Central memory CD8-positive, alpha-beta T cell (primary cell): ENCODE data around the gene FLNC.
A peak's percentile ranks its signal among the peaks of the same experiment; 100 is the strongest.

Experiments used
- ATAC-seq: fragments of 150-1000 bp; cut with Tn5 transposase; replicated peaks from 2 replicates; pipeline ENCODE4 v1.10.0; 2022; ENCODE audit warnings: mild to moderate bottlenecking, moderate FRiP score, moderate number of reproducible peaks; ENCODE audit not compliant: poor library complexity, severe bottlenecking; ENCODE audit errors: extremely low read depth
- DNase-seq, 2 donors: peaks; one replicate each; pipeline ENCODE4 v3.0.0; 2021; ENCODE audit warnings: low spot score in 2 of 2
- H3K27ac Mint-ChIP-seq: one replicate; pipeline ENCODE4 v1.8.0; 2022; ENCODE audit warnings: low read depth, mild to moderate bottlenecking, moderate library complexity, mixed read lengths
- H3K27me3 Mint-ChIP-seq: one replicate; pipeline ENCODE4 v1.8.0; 2022; ENCODE audit warnings: mixed read lengths
- H3K36me3 Mint-ChIP-seq: one replicate; pipeline ENCODE4 v1.8.0; 2022; ENCODE audit warnings: mild to moderate bottlenecking, moderate library complexity, mixed read lengths; ENCODE audit not compliant: insufficient read depth
- H3K4me1 Mint-ChIP-seq: one replicate; pipeline ENCODE4 v1.8.0; 2022; ENCODE audit warnings: mixed read lengths
- H3K4me3 Mint-ChIP-seq: one replicate; pipeline ENCODE4 v1.8.0; 2022; ENCODE audit warnings: mild to moderate bottlenecking, moderate library complexity, mixed read lengths
- H3K9me3 Mint-ChIP-seq: one replicate; pipeline ENCODE4 v1.8.0; 2022; ENCODE audit warnings: mixed read lengths

The FLNC gene

DNA sequence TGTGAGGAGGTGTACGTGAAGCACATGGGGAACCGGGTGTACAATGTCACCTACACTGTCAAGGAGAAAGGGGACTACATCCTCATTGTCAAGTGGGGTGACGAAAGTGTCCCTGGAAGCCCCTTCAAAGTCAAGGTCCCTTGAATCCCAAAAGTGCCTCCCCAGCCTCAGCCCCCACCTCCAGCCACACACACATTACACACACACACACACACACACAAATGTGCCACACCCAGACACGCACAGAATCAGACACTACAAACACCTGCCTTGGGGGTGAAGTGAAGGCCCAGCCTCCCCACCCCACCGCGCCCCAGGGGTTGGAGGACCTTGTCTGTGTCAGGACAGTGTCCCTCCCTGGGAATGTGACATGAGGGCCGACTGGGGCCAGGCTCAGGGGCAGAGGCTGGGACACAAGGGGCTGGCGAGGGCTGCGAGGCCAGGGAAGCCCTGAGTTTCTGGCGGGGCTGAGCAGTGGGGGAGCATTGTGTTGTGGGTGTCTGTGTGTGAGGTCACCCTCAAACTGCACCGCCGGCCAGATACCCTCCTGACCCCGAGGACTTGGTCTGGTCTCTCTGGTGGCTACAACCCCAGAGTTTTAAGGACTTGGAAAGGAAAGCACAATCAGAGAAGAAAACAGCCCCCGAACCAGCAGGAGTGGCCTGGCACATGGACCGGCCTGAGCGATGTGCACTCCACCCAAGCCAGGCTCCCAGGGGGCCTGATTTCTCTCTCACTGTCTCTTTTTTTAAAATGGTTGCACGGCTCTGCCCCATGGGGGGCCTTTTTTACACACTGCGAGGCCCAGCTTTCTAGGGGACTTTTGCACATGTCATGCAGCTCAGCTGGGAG is 28.4 kb downstream of the FLNC start:
- Mint-ChIP-seq H3K27me3 (no peaks in the 10 kb centered on the region), H3K4me1 (peaks cover 14% of the 10 kb centered on the region), H3K36me3 (peaks cover 9% of the 10 kb centered on the region), H3K27ac (no peak overlapping the region), H3K9me3 (no peaks in the 10 kb centered on the region), H3K4me3 (no peak overlapping the region)
- no peak for ATAC-seq
- DNase-seq = no peak

DNA sequence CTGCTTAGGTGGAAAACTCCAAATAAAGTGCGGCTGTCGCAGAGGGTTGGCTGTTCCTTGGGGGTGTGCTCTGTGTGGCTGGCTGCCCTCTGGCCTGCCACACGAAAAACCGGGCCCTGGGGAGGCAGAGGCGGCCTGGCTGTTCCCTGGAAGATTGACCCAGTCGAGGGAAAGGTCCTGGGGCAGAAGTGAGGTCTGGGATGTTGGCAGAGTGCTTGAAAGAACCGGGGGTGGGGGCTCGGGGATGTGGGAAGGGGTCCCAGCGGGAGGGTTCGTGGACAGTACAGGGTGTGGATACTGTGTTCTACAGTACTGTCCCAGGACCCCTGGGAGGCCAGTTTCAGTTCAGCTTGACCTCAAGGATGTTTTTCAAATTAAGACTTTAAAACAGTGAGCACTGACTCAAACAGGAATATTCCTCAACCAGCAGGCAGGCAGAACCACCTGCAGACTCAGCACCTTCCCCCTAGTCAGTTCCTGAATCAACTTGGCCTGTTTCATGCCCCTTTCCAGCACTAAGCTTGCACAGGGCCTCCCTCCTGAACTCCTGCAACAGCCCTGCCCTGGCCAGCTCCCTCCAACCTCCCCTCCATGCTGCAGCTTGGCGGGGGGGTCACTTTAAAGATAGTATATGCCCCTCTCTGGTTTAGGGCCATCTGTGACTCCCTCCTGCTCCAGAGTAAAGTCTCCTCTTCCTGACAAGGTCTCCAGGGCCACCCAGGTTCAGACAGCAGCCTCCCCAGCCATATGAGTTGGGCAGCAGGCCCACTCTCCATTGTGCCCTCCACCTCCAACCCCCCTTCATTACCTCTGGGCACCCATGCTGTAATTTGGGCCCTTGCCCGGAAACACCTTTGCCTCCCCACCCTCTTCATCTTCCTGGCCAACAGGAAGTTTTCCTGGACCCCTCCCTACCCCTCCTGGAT is 29.3 kb downstream of the FLNC start:
- Mint-ChIP-seq H3K36me3 (peaks cover 11% of the 10 kb centered on the region), H3K4me3 (no peak overlapping the region), H3K4me1 (peaks cover 18% of the 10 kb centered on the region), H3K27me3 (no peaks in the 10 kb centered on the region), H3K27ac (no peak overlapping the region), H3K9me3 (no peaks in the 10 kb centered on the region)
- ATAC-seq = no peak
- no peak for DNase-seq

DNA sequence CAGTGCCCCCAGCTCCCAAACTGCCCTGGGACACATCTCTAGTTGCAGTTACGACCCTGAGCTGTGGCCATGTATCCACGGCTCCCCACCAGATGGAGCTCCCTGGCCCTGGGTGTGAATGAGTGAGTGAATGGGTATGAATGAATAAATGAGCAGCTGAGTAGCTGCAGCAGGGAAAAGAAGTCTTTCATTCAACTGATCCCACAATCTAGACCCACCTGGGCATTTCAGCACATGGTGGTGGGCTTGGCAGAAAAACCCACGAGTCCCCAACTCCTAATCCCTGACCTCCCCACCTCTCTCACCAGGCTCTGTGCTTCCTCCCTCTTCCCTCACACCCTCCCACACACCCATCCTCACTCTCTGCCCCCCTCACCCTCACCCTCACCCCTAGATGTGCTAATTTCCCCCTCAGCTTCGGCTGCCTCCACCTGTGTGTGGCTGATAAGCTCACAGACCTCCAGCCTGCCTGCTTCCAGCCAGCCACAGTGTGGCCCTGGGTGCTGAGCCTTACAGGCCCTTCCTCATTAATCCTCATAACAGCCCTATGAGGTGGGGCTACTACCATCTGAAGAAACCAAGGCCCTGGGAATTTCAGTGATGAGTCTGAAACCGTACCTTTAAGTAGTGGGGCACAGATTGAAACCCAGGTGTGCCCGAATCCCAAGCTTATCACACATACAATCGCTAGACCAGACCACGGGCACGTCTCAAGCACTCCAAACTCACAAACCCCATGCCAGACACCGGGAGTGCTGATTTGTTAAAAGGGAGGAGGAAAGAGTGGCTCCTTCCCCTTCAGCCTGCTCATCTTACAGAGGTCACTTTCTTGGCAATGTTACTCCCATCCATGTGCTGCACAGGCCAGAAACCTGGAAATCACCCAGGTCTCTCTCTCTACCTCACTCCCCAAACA is 30.2 kb downstream of the FLNC start:
- Mint-ChIP-seq H3K27ac (peak overlapping the region; percentile 6), H3K27me3 (no peaks in the 10 kb centered on the region), H3K4me3 (no peak overlapping the region), H3K36me3 (peaks cover 12% of the 10 kb centered on the region), H3K9me3 (no peaks in the 10 kb centered on the region), H3K4me1 (peaks cover 25% of the 10 kb centered on the region)
- DNase-seq = no peak
- ATAC-seq = no peak

GRCh38 chr7:128861957-128862570 is 31.9 kb downstream of the FLNC start:
- Mint-ChIP-seq H3K27ac (peak overlapping the region; percentile 87), H3K27me3 (no peaks in the 10 kb centered on the region), H3K4me1 (peaks cover 31% of the 10 kb centered on the region), H3K4me3 (peak overlapping the region; percentile 90), H3K9me3 (no peaks in the 10 kb centered on the region), H3K36me3 (peaks cover 14% of the 10 kb centered on the region)
- ATAC-seq (no peak), DNase-seq (no peak)

DNA sequence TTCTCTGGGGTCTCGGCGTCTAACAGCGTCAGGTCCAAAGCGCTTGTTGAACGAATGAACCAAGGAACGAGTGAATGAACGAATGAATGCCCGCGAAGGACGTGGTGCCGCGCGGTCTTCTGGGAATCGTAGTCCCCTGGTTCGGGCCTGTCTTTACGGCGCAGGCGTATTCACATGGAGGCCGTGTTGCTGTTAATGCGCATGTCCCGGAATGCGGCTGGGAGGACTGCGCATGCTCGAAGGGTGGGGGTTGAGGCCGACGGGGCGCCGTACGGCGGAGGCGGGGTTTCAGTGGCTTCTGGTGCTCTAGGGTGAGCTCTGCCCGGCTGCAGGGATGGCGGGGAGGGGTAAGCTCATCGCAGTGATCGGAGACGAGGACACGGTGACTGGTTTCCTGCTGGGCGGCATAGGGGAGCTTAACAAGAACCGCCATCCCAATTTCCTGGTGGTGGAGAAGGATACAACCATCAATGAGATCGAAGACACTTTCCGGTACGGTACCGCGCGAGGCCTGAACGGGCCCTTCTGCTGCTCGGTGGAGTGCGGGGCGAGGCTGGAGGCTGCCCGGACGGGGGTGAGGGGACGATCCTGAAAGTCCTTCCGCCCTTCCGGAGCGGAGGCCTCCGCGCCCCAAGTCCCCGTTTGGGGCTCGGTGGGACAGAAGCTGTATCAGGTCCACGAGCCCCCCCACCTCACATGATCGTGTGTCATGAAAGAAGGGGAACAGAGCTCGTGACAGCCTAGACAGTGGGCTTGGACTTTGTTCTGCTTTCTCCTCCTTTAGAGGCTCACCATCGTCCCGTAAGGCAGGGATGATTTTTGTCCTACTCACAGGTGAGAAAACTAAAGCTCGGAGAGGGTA is 32.6 kb downstream of the FLNC start, which contains the start of gene ATP6V1F:
TSS of gene ATP6V1F (plus strand) at position 286 of the 862 bp plus-strand sequence. CDS start at position 335, 49 bp downstream.
- Mint-ChIP-seq H3K27me3 (no peaks in the 10 kb centered on the region), H3K4me3 (peak within 1 kb of the TSS; percentile 90), H3K9me3 (no peaks in the 10 kb centered on the region), H3K36me3 (peaks cover 14% of the 10 kb centered on the region), H3K4me1 (peaks cover 33% of the 10 kb centered on the region), H3K27ac (peak within 1 kb of the TSS; percentile 87)
- ATAC-seq (peak; percentile 90), DNase-seq (peak; percentile 99 to 100)

DNA sequence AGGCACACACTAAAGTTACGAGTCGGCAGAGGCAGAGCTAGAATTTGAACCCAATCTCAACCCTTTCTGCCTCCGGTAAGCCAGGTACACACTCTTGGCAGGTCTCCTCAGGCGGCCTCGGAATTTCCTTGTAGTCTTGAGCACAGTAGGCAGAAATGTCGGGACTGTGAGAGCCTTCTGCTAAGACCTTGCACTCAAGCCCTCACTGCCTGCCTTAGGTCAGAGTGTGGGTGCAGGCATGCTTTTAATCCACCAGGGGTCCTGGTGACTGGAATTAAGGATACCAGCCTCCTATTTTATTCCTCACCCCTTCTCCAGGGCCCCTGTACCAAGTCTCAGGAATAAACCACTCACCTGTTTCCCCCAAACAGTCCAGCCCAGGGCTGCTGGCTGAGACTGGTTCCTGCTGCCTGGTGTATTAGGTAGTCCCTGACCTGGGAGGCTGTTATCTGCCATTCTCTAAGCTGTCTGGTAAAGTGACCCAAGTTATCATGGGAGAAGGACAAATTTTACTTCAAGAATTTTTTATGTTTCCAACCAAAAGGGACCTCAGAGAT is 33.3 kb downstream of the FLNC start:
- Mint-ChIP-seq H3K27ac (peak overlapping the region; percentile 87), H3K27me3 (no peaks in the 10 kb centered on the region), H3K4me3 (peak overlapping the region; percentile 90), H3K4me1 (peaks cover 35% of the 10 kb centered on the region), H3K36me3 (peaks cover 14% of the 10 kb centered on the region), H3K9me3 (no peaks in the 10 kb centered on the region)
- DNase-seq (no peak), ATAC-seq (peak; percentile 59)

GRCh38 chr7:128865303-128865702 is 35.1 kb downstream of the FLNC start:
- no peak overlapping the region for H3K27ac Mint-ChIP-seq
- H3K27me3 Mint-ChIP-seq = no peaks in the 10 kb centered on the region
- no peaks in the 10 kb centered on the region for H3K9me3 Mint-ChIP-seq
- DNase-seq = no peak
- H3K4me1 Mint-ChIP-seq = peaks cover 39% of the 10 kb centered on the region
- H3K4me3 Mint-ChIP-seq = no peak overlapping the region
- H3K36me3 Mint-ChIP-seq = peaks cover 14% of the 10 kb centered on the region
- ATAC-seq = no peak

DNA sequence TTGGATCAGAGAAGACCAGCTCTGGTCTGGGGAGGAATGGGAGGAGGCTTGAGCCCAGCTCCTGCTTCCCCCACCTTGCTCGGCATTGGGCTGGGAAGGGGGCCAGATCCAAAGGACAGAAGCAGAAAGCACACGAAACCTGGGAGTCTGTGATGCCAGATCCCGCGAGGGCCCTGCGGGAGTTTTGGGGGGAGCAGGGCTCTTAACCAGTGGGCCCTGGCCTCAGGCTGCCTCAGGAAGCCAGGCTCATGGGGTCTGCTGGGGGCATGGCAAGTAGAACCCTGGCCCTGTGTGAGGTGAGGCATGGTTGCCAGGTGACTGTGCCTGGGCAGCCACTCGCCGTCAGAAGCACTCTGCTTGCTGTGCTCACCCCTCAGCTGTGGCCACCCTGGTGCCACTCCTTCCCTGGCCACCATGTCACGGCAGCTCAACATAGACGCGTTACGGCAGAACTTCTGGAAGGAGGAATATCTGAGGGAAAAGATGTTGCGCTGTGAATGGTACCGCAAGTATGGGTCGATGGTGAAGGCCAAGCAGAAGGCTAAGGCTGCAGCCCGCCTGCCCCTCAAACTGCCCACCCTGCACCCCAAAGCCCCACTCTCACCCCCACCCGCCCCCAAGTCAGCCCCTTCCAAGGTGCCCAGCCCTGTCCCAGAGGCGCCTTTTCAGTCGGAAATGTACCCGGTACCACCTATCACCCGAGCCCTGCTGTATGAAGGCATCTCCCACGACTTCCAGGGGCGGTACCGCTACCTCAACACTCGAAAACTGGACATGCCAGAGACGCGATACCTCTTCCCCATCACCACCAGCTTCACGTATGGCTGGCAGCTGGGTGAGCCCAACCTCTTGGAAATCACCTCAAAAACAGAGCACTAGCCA is 36.0 kb downstream of the FLNC start:
- no peaks in the 10 kb centered on the region for H3K9me3 Mint-ChIP-seq
- no peak overlapping the region for H3K4me3 Mint-ChIP-seq
- no peak overlapping the region for H3K27ac Mint-ChIP-seq
- ATAC-seq (no peak), DNase-seq (no peak)
- H3K36me3 Mint-ChIP-seq = peaks cover 14% of the 10 kb centered on the region
- H3K27me3 Mint-ChIP-seq = no peaks in the 10 kb centered on the region
- peaks cover 42% of the 10 kb centered on the region for H3K4me1 Mint-ChIP-seq

GRCh38 chr7:128867241-128867640 is 37.0 kb downstream of the FLNC start:
- Mint-ChIP-seq H3K27ac (no peak overlapping the region), H3K27me3 (no peaks in the 10 kb centered on the region), H3K9me3 (no peaks in the 10 kb centered on the region), H3K4me3 (no peak overlapping the region), H3K4me1 (peaks cover 37% of the 10 kb centered on the region), H3K36me3 (peaks cover 14% of the 10 kb centered on the region)
- no peak for ATAC-seq
- no peak for DNase-seq

DNA sequence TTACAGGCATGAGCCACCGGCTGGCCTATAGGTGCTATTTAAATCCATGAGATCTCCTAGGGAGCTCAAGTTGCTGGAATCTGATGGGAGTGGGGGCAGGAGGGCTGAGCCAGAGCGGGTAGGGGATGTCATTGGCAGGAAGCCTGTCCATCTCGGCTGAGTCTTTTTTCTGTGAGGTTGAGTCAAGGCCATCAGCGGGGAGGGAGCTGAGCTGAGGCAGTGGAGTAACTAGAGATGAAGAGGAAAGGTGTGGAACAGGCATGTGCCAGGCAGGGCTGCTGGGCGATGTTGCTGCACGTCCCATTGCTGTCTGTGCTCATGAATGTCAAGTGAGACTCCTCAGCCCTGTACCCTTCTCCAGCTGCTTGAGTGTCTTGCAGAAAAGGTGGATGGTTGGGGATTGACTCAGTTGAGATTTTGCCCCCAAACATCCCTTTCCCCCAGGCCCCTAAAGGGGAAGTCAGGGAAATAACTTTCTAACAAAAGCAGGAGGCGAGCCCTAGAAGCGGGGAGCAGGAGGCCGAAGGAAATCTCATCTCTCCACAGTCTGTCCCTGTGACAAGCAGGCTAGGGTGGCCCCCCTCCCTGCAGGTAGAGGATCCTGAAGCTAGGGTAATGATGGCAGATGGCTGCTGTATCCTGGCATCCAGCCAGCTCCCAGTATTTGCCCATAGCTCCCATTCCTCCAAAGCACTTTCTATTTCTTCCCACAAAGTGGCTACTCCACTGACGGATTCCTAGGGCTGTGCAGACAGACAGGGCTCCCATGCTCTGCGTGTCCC is 37.8 kb downstream of the FLNC start:
- DNase-seq (no peak), ATAC-seq (no peak)
- Mint-ChIP-seq H3K27me3 (no peaks in the 10 kb centered on the region), H3K9me3 (no peaks in the 10 kb centered on the region), H3K36me3 (peaks cover 6% of the 10 kb centered on the region), H3K4me1 (peaks cover 30% of the 10 kb centered on the region), H3K4me3 (peak overlapping the region; percentile 69), H3K27ac (peak overlapping the region; percentile 54)
